ENCODE results near the gene CABP1.
A peak's percentile ranks its signal among the peaks of the same experiment; 100 is the strongest.

The CABP1 gene

DNA sequence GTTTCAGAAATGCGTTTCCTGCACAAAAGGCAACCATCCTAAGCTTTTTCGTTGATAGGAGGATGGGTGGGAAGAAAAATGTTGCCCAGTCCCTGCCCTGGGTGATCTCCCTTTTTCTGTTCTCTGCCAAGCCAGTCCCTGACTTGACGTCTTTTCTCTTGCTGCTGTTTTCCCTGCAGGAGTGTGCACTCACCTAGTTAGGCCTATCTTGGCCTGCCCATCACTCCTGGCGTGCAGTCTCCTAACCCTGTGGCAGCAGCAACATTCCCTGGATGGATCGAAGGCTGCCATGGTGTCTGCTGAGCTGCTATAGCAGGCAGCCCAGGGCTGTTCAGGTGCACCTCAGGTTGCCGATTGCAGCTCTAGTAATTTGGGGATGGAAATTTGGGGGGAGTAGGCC is 71.0 kb downstream of the CABP1 start:
- no peak overlapping the region for H2AFZ ChIP-seq (ENCODE audit: low read depth, low read length, severe bottlenecking)

DNA sequence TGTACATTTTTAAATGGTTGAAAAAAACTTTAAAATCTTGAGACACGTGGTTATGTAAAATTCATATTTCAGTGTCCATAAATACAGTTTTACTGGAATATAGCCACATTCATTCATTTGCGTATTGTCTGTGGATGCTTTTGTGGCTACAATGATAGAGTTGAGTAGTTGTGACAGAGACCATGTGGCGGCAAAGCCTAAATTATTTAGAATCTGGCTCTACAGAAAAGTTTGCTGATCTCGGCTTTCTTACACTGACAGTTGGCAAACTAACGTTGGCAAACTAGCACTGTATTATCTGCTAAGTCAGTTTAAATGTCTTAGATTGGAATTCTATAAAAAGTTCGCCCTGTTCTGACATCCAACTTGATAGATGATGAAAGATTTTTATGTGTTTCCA is 72.2 kb downstream of the CABP1 start:
- H3F3A ChIP-seq (ENCODE audit: insufficient read depth) = peaks cover 16% of the 10 kb centered on the region; the same call in 1 of the 2 replicates
- H2AFZ ChIP-seq (ENCODE audit: low read depth, low read length, severe bottlenecking) = no peak overlapping the region
- H3K27me3 ChIP-seq (ENCODE audit: low read length) = no peaks in the 10 kb centered on the region
- no peak overlapping the region for H3K9ac ChIP-seq (ENCODE audit: low read length)
- no peaks in the 10 kb centered on the region for H3K79me2 ChIP-seq (ENCODE audit: insufficient read depth, low read length)
- H3K36me3 ChIP-seq (ENCODE audit: low read length) = no peaks in the 10 kb centered on the region
- no peaks in the 10 kb centered on the region for H3K9me3 ChIP-seq (ENCODE audit: insufficient read depth, low read length)
- no peak overlapping the region for H3K27ac ChIP-seq (ENCODE audit: low read depth, low read length)
- no peaks in the 10 kb centered on the region for H4K20me1 ChIP-seq (ENCODE audit: low read depth, low read length)
- TF ChIP-seq, protein P1, sequence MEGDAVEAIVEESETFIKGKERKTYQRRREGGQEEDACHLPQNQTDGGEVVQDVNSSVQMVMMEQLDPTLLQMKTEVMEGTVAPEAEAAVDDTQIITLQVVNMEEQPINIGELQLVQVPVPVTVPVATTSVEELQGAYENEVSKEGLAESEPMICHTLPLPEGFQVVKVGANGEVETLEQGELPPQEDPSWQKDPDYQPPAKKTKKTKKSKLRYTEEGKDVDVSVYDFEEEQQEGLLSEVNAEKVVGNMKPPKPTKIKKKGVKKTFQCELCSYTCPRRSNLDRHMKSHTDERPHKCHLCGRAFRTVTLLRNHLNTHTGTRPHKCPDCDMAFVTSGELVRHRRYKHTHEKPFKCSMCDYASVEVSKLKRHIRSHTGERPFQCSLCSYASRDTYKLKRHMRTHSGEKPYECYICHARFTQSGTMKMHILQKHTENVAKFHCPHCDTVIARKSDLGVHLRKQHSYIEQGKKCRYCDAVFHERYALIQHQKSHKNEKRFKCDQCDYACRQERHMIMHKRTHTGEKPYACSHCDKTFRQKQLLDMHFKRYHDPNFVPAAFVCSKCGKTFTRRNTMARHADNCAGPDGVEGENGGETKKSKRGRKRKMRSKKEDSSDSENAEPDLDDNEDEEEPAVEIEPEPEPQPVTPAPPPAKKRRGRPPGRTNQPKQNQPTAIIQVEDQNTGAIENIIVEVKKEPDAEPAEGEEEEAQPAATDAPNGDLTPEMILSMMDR (IDR thresholded peaks at IDR 0.05; ENCODE audit: insufficient read depth, low read length, poor library complexity, severe bottlenecking) = no peak
- no peak for TF ChIP-seq EZH2phosphoT487 (conservative IDR thresholded peaks at IDR 0.05; ENCODE audit: low read length)
- H3K4me3 ChIP-seq (ENCODE audit: insufficient read depth, low read length, poor library complexity, severe bottlenecking) = no peak overlapping the region
- no peak overlapping the region for H3K4me2 ChIP-seq (ENCODE audit: low read depth, low read length, poor library complexity, severe bottlenecking)
- no peaks in the 10 kb centered on the region for H3K9me2 ChIP-seq (replicated peaks; ENCODE audit: insufficient read depth, low read length)

More for the DNA sequence above, 71.0 kb downstream of the CABP1 start:
- Histone ChIP-seq H3K4me3 (ENCODE audit: insufficient read depth, low read length, poor library complexity, severe bottlenecking) (peak overlapping the region; percentile 66), H3K9ac (ENCODE audit: low read length) (peak overlapping the region; percentile 87), H3K36me3 (ENCODE audit: low read length) (no peaks in the 10 kb centered on the region), H3K79me2 (ENCODE audit: insufficient read depth, low read length) (no peaks in the 10 kb centered on the region), H3K9me2 (replicated peaks; ENCODE audit: insufficient read depth, low read length) (no peaks in the 10 kb centered on the region), H3K9me3 (ENCODE audit: insufficient read depth, low read length) (no peaks in the 10 kb centered on the region), H4K20me1 (ENCODE audit: low read depth, low read length) (no peaks in the 10 kb centered on the region), H3K4me2 (ENCODE audit: low read depth, low read length, poor library complexity, severe bottlenecking) (peak overlapping the region; percentile 73), H3K27me3 (ENCODE audit: low read length) (no peaks in the 10 kb centered on the region), H3F3A (ENCODE audit: insufficient read depth) (peaks cover 16% of the 10 kb centered on the region; the same call in 1 of the 2 replicates), H3K27ac (ENCODE audit: low read depth, low read length) (peak overlapping the region; percentile 16; the same call in 1 of the 2 replicates)
- TF ChIP-seq EZH2phosphoT487 (conservative IDR thresholded peaks at IDR 0.05; ENCODE audit: low read length) = no peak
- TF ChIP-seq, protein P1 (IDR thresholded peaks at IDR 0.05; ENCODE audit: insufficient read depth, low read length, poor library complexity, severe bottlenecking) = no peak

DNA sequence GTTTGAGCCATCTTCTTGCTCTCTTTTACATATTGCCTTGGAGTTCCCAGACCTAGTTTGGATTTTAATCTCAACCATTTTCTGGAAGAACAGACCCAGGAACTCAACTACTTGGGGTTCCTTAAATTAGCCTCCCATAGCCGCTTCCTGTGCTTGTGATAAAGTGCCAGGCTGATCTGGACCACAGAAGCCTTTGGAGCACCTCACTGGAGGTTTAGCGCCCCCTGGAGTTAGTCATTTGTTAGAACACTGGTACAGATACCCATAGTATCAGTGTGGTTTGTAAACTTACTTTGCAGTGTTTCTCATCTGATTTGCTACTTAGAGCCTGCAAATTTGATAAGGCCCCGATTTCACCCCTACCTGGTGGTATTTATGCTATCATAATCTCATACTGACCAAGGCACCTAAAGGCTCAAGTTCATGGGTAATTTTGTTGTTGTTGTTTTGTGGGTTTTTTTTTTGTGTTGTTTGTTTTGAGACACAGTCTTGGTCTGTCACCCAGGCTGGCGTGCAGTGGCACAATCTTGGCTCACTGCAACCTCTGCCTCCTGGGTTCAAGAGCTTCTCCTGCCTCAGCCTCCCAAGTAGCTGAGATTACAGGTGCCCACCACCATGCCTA is 73.5 kb downstream of the CABP1 start:
- no peaks in the 10 kb centered on the region for H3K9me2 ChIP-seq (replicated peaks; ENCODE audit: insufficient read depth, low read length)
- H3K79me2 ChIP-seq (ENCODE audit: insufficient read depth, low read length) = no peaks in the 10 kb centered on the region
- no peaks in the 10 kb centered on the region for H3K36me3 ChIP-seq (ENCODE audit: low read length)
- no peaks in the 10 kb centered on the region for H3K9me3 ChIP-seq (ENCODE audit: insufficient read depth, low read length)
- H3K9ac ChIP-seq (ENCODE audit: low read length) = no peak overlapping the region
- no peaks in the 10 kb centered on the region for H3K27me3 ChIP-seq (ENCODE audit: low read length)
- H3F3A ChIP-seq (ENCODE audit: insufficient read depth) = peaks cover 12% of the 10 kb centered on the region; the same call in 1 of the 2 replicates
- H2AFZ ChIP-seq (ENCODE audit: low read depth, low read length, severe bottlenecking) = no peak overlapping the region
- no peak overlapping the region for H3K4me3 ChIP-seq (ENCODE audit: insufficient read depth, low read length, poor library complexity, severe bottlenecking)
- H4K20me1 ChIP-seq (ENCODE audit: low read depth, low read length) = no peaks in the 10 kb centered on the region
- no peak overlapping the region for H3K27ac ChIP-seq (ENCODE audit: low read depth, low read length)
- TF ChIP-seq, protein P1 (IDR thresholded peaks at IDR 0.05; ENCODE audit: insufficient read depth, low read length, poor library complexity, severe bottlenecking) = peak; percentile 58
- TF ChIP-seq EZH2phosphoT487 (conservative IDR thresholded peaks at IDR 0.05; ENCODE audit: low read length) = no peak
- no peak overlapping the region for H3K4me2 ChIP-seq (ENCODE audit: low read depth, low read length, poor library complexity, severe bottlenecking)

All from SU-DHL-6 (cell line).